Lung (tissue), 16 donors: ENCODE data around the gene UGT1A1. TPM values are rescaled to one million over a fixed set of nuclear protein-coding genes. Genes with fewer than 3 reads are reported as not detected.

Experiments
- ATAC-seq: fragments of 200-7000 bp; cut with Tn5 transposase; one replicate; pipeline ENCODE4 v1.9.1; 2020; ENCODE audit warnings: moderate number of reproducible peaks; ENCODE audit not compliant: insufficient read depth, low FRiP score
- DNase-seq, 3 donors: peaks; one replicate each; pipeline ENCODE4 v3.0.0-alpha.2; 2013 to 2017
- H3K27ac ChIP-seq, 2 donors: one replicate each; pipeline ENCODE4 v1.5.1; 2013; ENCODE audit warnings: mild to moderate bottlenecking in 2 of 2, moderate library complexity in 2 of 2, control low read depth in 1 of 2, inconsistent platforms in 1 of 2, low read depth in 1 of 2, low read length in 1 of 2
- H3K27me3 ChIP-seq, 3 donors: one replicate each; pipeline ENCODE4 v1.5.1; 2013; ENCODE audit warnings: low read length in 2 of 3; ENCODE audit not compliant: control insufficient read depth in 3 of 3, insufficient read depth in 3 of 3
- H3K36me3 ChIP-seq, 4 donors: one replicate each; pipeline ENCODE4 v1.5.1; 2013; ENCODE audit warnings: low read length in 4 of 4, mild to moderate bottlenecking in 1 of 4, moderate library complexity in 1 of 4; ENCODE audit not compliant: control insufficient read depth in 4 of 4, insufficient read depth in 4 of 4
- H3K4me1 ChIP-seq, 5 donors: one replicate each; pipeline ENCODE4 v1.5.1; 2013; ENCODE audit warnings: low read length in 5 of 5, mild to moderate bottlenecking in 2 of 5, moderate library complexity in 1 of 5; ENCODE audit not compliant: control insufficient read depth in 5 of 5, insufficient read depth in 5 of 5
- H3K4me3 ChIP-seq: one replicate; pipeline ENCODE4 v1.5.1; 2013; ENCODE audit warnings: mild to moderate bottlenecking, control low read depth, moderate library complexity
- H3K9ac ChIP-seq, 2 donors: one replicate each; pipeline ENCODE4 v1.5.1; 2013; ENCODE audit warnings: low read length in 2 of 2, control low read depth in 1 of 2; ENCODE audit not compliant: insufficient read depth in 1 of 2
- H3K9me3 ChIP-seq, 4 donors: one replicate each; pipeline ENCODE4 v1.5.1; 2013; ENCODE audit warnings: low read length in 3 of 4, mild to moderate bottlenecking in 1 of 4, moderate library complexity in 1 of 4; ENCODE audit not compliant: control insufficient read depth in 4 of 4, insufficient read depth in 3 of 4
- WGBS, 2 donors: extraction: QIAGEN DNeasy Blood & Tissue Kit; methylation state at CpG; one replicate each; pipeline ENCODE4 v1.1.7; 2013; 5-methylcytosine and 5-hydroxymethylcytosine counted together
- long read RNA-seq, 5 donors: transcript quantifications; one replicate each; lab custom pipeline, GENCODE V29; 2026
- polyA plus RNA-seq, 2 donors: library from polyadenylated mRNA; stranded (reverse); fragments of 200-250 nt; gene quantifications; one replicate each; pipeline ENCODE4 v1.2.1, GENCODE V29; 2013
- total RNA-seq, 2 donors: library from RNA; depleted of rRNA in 1 of 2; stranded (reverse); fragments of >200 nt in 1 of 2; gene quantifications; one replicate each; pipeline ENCODE4 v1.2.1, GENCODE V29; 2014 to 2021
- TF ChIP-seq, protein P1 (sequence below): IDR thresholded peaks from 2 replicates; pipeline ENCODE4 v1.5.1; 2012; ENCODE audit warnings: mild to moderate bottlenecking; ENCODE audit errors: control extremely low read depth, extremely low read depth
- donor health status: control.
- donor health status: control.
- donor health status: Bipolar disorder and iron deficiency.
- donor health status: healthy.
- donor health status: DM: yes; HTN: yes; CAD: no.

Gene UGT1A1
- total RNA-seq (under 1 TPM in 1 of 2 donors, not detected in 1; 0.49 TPM), polyA plus RNA-seq (under 1 TPM; 0.01 to 0.04 TPM)
- long read RNA-seq, donor 1, result 0 reads
- long read RNA-seq, donor 2, result 0 reads
- long read RNA-seq, donor 3, result 0 reads
- long read RNA-seq, donor 4, result 0 reads
- long read RNA-seq, donor 5, result 0 reads

DNA sequence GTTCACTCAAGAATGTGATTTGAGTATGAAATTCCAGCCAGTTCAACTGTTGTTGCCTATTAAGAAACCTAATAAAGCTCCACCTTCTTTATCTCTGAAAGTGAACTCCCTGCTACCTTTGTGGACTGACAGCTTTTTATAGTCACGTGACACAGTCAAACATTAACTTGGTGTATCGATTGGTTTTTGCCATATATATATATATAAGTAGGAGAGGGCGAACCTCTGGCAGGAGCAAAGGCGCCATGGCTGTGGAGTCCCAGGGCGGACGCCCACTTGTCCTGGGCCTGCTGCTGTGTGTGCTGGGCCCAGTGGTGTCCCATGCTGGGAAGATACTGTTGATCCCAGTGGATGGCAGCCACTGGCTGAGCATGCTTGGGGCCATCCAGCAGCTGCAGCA is at the start of gene UGT1A1:
Gene UGT1A1 (plus strand): TSS at position 228 of the 400 bp plus-strand sequence. CDS start 18 bp downstream, at position 246.
- no peak within 1 kb of the TSS for H3K27ac ChIP-seq
- H3K36me3 ChIP-seq, result no peaks in the 10 kb centered on the region
- no peaks in the 10 kb centered on the region for H3K27me3 ChIP-seq
- H3K9ac ChIP-seq, result no peak within 1 kb of the TSS
- 90 to 92% methylated on average over 6 of the region's 6 CpGs for WGBS, 2 donors
- no peak within 1 kb of the TSS for H3K4me3 ChIP-seq
- TF ChIP-seq, protein P1, sequence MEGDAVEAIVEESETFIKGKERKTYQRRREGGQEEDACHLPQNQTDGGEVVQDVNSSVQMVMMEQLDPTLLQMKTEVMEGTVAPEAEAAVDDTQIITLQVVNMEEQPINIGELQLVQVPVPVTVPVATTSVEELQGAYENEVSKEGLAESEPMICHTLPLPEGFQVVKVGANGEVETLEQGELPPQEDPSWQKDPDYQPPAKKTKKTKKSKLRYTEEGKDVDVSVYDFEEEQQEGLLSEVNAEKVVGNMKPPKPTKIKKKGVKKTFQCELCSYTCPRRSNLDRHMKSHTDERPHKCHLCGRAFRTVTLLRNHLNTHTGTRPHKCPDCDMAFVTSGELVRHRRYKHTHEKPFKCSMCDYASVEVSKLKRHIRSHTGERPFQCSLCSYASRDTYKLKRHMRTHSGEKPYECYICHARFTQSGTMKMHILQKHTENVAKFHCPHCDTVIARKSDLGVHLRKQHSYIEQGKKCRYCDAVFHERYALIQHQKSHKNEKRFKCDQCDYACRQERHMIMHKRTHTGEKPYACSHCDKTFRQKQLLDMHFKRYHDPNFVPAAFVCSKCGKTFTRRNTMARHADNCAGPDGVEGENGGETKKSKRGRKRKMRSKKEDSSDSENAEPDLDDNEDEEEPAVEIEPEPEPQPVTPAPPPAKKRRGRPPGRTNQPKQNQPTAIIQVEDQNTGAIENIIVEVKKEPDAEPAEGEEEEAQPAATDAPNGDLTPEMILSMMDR, result no peak
- ATAC-seq (no peak), DNase-seq (no peak)
- peaks cover 0 to under 1% (median 0%) of the 10 kb centered on the region in 4 donors for H3K9me3 ChIP-seq
- H3K4me1 ChIP-seq, result no peaks in the 10 kb centered on the region

DNA sequence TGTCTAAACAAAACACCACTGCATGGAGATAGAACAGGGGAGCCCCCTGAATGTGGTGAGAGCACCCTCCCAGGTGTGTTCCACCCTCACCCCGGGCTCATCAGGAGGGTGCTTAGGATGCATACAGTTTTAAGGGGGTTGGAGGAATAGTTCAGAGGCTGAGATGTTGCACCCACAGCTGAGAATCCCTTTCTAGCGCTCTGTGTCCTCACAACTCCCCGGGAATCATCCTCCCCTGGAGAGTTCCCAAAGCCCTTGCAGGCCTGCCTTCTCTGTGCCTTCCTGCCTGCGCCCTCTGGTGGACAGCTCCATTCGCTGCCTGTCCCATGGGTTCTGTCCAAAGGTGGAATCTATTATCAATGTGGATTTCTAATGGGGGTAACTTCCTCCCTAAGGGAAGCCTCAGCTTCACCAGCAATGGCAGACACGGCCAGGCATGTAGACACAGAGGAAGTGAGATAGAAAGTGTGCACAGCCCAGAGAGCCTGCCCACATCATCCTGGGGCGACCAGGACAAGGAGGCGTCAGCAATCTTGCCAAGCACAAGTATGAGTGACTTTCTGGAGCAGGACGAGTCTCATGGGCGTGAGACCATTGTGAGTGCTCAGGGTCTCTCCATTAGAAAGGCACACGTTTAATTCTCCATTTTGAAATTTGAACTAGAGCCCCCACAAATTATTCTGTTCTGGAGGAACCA is 48.6 kb upstream of the UGT1A1 start:
- Histone ChIP-seq H3K27ac (no peak overlapping the region), H3K27me3 (no peaks in the 10 kb centered on the region), H3K36me3 (no peaks in the 10 kb centered on the region), H3K4me1 (no peaks in the 10 kb centered on the region), H3K4me3 (no peak overlapping the region), H3K9ac (no peak overlapping the region), H3K9me3 (no peaks in the 10 kb centered on the region)
- TF ChIP-seq, protein P1, result peak; percentile 55
- peak; percentile 72 for ATAC-seq
- 38 to 42% methylated on average over 11 of the region's 11 CpGs for WGBS, 2 donors
- peak; percentile 78 to 84 (median 83) for DNase-seq

DNA sequence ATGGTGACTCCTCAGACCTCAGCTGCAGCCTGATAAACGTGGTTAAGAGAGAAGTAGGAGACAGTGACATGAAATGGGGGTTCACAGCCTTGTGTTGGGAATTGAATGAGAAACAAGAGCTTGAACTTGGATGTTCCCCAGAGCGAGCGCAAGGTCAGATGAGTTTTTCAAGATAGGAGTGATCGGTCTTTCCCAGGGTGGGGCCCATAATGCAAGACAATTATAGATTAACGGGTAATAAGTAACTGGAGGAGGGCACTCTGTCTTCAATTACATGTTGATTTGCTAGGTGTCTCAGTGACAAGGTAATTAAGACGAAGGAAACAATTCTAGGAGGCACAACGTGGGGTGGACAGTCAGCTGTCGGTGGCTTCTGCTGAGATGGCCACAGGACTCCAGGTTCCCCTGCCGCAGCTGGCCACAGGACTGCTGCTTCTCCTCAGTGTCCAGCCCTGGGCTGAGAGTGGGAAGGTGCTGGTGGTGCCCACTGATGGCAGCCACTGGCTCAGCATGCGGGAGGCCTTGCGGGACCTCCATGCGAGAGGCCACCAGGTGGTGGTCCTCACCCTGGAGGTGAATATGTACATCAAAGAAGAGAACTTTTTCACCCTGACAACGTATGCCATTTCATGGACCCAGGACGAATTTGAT is 47.3 kb upstream of the UGT1A1 start, which contains the start of gene UGT1A5:
Gene UGT1A5 (plus strand): TSS at position 297 of the 651 bp plus-strand sequence. CDS start 85 bp downstream, at position 382.
- H3K27me3 ChIP-seq, result no peaks in the 10 kb centered on the region
- no peak within 1 kb of the TSS for H3K9ac ChIP-seq
- TF ChIP-seq, protein P1, result no peak
- H3K27ac ChIP-seq, result no peak within 1 kb of the TSS
- ATAC-seq (no peak), DNase-seq (no peak)
- H3K36me3 ChIP-seq, result no peaks in the 10 kb centered on the region
- no peaks in the 10 kb centered on the region for H3K4me1 ChIP-seq
- no peaks in the 10 kb centered on the region for H3K9me3 ChIP-seq
- WGBS, 2 donors, result 81 to 85% methylated on average over 14 of the region's 14 CpGs
- H3K4me3 ChIP-seq, result no peak within 1 kb of the TSS
